Bone marrow (tissue), 2 donors: ENCODE data around the gene TARS3.

Source experiments
- DNase-seq, 2 donors: peaks; one replicate each; lab custom pipeline; 2025; lab: John Stamatoyannopoulos, UW

The TARS3 gene

GRCh38 chr15:101698314-101698713, 26.0 kb downstream of the TARS3 start:
- DNase-seq, result no peak

DNA sequence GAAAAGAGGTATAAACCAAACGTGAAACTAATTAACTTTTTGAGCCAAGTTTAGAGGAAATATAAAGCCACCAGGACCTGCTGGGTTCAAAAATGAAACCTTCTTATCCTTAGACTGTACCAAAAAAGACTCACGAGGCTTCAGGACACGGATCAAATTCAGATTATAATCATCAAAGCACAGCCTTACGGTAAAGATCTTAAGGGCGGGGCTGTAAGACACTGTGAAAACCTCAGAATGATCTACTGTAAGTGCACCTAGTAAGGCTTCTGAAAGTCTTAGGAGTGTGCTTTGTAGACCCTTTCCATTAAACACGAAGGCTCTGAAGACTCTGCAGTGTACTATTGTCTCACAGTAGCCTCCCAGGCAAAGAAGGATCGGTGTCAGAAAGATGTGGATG, 26.8 kb downstream of the TARS3 start:
- no peak for DNase-seq

- DNase-seq, result no peak
Measured at GRCh38 chr15:101696829-101697228, 27.4 kb downstream of the TARS3 start.

GRCh38 chr15:101694261-101694660, 30.0 kb downstream of the TARS3 start:
- DNase-seq, result no peak

- DNase-seq, result no peak
Measured at GRCh38 chr15:101692801-101693598, 31.3 kb downstream of the TARS3 start.

DNA sequence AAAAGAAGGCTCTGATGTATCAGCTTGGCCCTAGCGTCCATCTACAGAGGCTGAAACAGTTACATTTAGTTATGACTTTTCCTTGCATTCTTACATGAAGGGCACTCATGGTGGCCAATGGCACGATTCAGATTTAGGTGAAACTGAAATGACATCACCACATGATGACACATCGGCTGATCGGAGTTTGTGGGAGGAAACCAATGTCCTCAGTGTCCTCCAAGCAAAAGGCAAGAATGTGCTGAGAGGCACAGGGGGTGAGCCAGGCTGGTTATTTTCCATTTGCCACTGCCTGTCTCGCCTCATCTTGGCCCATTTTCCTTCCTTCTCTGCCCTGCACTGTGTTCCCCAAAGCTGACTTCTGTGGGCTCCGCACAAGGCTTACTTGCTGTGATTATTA, 34.4 kb downstream of the TARS3 start:
- DNase-seq, result no peak

DNA sequence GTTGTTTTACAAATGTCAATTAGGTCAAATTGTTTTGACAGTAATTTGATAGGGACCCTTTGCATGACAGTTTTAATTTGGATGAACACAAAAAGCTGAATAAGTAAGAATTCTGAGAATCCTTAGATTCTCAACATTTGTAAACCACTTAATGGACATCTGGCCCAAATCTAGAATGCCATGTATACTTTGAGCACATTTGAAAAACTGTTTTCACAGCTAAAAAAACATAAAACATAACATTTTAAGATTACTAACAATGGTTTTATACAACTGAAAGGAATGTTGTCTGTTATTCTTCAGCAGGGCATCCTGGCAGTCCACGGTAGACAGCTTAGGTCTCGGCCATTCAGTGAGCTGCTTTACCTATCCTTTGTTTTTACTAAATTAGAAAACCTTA, 37.6 kb downstream of the TARS3 start:
- no peak for DNase-seq

DNA sequence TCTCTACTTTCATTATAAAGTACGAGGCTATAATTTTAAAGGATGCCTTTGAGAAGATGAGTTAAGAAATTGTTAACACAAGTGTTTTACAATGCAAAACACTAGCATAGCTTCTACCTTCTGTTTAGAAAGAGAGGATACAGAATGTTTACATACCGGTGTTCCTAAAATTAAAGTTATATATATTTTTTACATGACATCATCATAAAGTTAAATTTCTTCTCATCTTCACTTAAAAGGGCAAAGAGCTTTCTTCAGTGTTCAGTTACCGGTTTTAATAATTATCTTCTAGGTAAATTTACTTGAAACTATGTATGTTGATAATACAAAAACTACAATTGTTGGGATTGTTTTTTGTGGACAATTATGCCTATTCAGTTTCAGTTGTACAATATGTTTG, 39.4 kb downstream of the TARS3 start:
- DNase-seq, result no peak

- DNase-seq, result no peak
Measured at GRCh38 chr15:101684384-101684783, 39.9 kb downstream of the TARS3 start.

GRCh38 chr15:101679806-101680205, 44.5 kb downstream of the TARS3 start:
- no peak for DNase-seq

GRCh38 chr15:101676921-101677329, 47.3 kb downstream of the TARS3 start:
- DNase-seq, result no peak

DNA sequence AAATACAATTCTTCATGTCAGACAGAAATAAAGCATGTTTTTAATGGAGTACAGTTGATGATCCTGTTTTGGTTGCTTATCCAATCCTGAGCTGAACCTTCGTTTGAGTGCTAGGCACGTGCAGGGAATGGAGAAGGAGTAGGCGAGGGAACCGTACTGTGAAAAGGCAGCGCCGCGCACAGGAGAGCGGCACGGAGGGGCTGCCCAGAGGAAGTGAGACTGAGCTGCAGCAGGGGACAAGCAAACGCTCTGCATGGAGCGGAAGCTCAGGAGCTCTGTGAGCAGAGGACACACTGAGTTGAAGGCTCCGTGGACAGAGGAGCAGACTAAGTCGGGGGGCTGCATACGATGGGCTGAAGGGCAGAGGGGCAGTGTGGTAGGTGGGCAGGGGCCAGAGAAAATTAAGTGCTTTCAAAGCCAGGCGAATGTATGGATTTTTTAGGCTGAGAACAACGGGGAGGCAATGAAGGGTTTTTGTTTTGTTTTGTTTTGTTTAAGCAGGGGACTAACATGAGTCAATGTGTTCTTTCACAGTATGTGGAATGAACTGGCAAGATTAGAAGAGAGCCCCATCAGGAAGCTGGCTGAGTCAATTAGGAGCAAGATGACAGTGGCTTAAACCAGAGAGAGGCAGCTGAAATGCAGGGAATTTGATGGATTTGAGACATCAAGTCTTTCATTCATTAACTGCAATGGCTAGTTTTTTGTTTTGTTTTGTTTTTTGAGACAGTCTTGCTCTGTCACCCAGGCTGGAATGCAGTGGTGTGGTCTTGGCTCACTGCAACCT, 48.3 kb downstream of the TARS3 start:
- no peak for DNase-seq

DNA sequence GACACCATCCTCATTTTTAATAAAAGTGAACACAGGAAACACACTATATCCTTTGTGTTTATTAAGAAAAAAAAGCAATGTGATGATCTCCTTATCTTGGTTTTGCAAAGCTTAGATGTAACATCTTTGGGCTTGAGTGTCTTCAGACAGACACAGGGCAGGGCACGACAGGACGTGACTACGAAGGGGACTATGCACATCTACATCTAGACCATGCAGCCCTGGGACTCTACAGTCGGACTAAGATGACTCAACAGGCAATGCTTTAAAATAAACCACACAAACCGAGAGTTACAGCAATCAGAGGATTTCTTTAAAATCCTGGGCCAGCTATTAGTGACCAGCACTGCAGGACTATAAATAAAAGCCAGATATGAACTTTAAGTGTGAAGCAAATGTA, 49.3 kb downstream of the TARS3 start:
- DNase-seq, result no peak

DNA sequence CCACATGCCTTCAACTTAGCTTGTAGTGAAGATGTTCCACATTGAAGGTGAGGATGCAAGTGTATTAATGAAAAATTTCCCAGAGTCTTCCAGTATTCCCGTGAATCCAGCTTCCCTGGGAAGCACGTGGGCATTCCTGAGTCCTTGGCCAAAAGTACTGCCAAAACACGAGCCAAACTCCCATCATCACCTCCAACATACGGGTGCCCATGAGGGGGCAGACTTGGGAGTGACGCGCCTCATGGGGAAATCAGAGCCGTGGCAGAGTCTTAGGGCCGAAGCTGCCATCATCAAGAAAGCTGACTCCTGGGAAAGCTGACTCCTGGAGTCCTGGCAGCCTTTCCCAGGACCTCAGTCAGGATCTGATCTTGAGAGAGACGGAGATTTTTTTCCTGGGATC, 52.0 kb downstream of the TARS3 start:
- DNase-seq, result no peak

GRCh38 chr15:101669744-101670143, 54.5 kb downstream of the TARS3 start:
- no peak for DNase-seq

- DNase-seq, result no peak
Measured at GRCh38 chr15:101667881-101668280, 56.4 kb downstream of the TARS3 start.

DNA sequence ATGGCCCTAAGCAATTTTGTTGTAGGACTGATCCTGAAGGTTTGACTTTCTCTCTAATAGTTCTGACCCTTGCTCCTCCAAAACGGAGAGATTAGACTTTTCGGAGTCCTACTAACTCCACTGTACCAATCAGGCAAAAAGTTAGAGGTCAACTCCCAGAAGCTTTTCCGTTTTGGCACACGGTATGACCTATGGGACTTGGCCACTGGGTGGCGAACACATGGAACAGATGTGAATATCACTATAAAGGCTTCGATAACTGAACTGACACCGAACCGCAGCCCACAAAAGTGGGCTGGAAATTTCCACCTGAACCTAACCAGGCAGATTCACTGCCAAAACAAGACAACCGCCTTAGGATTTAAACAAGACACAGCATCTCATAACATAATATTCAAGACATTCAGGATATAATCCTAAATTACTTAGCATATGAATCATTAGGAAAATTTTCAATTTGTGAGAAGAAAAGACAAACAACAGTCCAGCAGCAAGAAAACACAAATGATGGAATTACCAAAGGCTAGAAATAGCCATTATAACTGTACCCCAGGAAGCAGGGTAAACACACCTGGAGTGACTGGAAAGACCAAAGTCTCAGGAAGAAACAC, 59.9 kb downstream of the TARS3 start:
- DNase-seq, result no peak

DNA sequence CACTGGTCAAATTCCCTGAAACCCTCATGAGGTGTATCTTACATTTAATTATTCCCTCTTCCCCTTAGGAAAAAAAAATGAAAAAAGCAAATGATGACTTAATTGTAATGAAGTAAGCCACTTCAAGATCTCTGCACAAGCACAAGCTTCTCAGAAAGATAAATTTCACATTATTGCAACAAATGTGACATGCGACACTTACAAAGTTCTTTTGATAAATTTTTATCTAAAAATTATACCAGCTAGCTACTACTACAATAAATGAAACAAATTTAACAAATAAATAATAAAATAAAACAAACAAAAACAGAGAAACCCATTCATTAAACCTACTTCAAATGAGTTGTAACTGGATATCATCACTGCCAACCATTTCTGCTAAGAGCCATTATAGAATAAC, 62.1 kb downstream of the TARS3 start:
- DNase-seq, result no peak

DNA sequence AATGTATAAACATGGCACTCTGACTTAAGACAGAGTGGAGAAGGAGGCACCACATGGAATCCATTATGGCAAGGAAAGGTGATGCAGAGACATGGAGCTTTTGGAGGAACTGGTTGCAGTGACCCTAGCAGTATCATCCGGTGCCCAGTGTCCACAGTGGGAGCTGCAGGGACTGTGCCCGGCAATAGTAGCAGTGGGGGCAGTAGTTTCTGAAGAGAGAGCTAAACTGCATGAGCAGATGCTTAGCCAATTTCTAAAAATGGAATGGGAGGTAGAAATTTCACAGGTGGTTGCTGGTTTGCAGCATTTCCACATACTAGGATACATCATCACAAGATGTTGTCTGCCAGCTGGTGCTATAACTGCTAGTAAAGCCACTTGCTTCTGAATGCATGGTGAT, 64.3 kb downstream of the TARS3 start:
- no peak for DNase-seq

- no peak for DNase-seq
Measured at GRCh38 chr15:101657968-101658784, 66.1 kb downstream of the TARS3 start.

DNA sequence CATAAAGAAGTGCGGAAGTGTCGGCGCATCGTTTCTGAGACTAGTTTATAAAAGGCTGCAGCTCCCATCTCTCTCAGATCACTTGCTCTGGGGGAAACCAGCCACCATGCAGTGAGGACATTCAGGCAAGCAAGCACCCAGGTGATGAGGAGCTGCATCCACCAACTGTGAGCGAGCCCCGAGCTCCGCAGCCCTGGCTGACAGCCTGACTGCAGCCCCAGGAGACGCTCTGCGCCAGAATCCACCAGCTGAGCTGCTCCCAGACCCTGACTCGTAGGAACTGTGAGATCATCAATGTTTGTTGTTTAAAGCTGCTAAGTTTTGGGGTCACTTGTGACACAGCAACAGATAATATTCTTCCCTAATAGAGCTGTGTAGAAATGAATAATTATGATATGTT, 67.1 kb downstream of the TARS3 start:
- no peak for DNase-seq
